Naive B cell (primary cell): ENCODE data around the gene OXTR. TPM values are rescaled to one million over a fixed set of nuclear protein-coding genes. Genes with fewer than 3 reads are reported as not detected.
A peak's percentile ranks its signal among the peaks of the same experiment; 100 is the strongest.

ENCODE experiments used
- ATAC-seq, 2 donors: fragments of 150-1000 bp; cut with Tn5 transposase; 2 replicates each; pipeline ENCODE4 v1.10.0; 2021; ENCODE audit warnings: low read depth in 2 of 2, mild to moderate bottlenecking in 2 of 2, moderate library complexity in 2 of 2
- DNase-seq: peaks from one replicate; pipeline ENCODE4 v3.0.0; 2022
- H3K27ac Mint-ChIP-seq, 6 donors: one replicate each; pipeline ENCODE4 v1.8.0; 2020 to 2022; ENCODE audit warnings: mild to moderate bottlenecking in 6 of 6, mixed read lengths in 6 of 6, moderate library complexity in 5 of 6, inconsistent platforms in 2 of 6
- H3K27me3 Mint-ChIP-seq, 3 donors: one replicate each; pipeline ENCODE4 v1.8.0; 2021 to 2022; ENCODE audit warnings: mixed read lengths in 3 of 3, mild to moderate bottlenecking in 1 of 3
- H3K36me3 Mint-ChIP-seq, 2 donors: one replicate each; pipeline ENCODE4 v1.8.0; 2020 to 2022; ENCODE audit warnings: mixed read lengths in 2 of 2, inconsistent platforms in 1 of 2, mild to moderate bottlenecking in 1 of 2
- H3K4me1 Mint-ChIP-seq, 3 donors: one replicate each; pipeline ENCODE4 v1.8.0; 2020 to 2022; ENCODE audit warnings: mixed read lengths in 3 of 3, inconsistent platforms in 1 of 3, mild to moderate bottlenecking in 1 of 3, moderate library complexity in 1 of 3
- H3K4me3 Mint-ChIP-seq, 8 donors: one replicate each; pipeline ENCODE4 v1.8.0; 2020 to 2022; ENCODE audit warnings: mild to moderate bottlenecking in 8 of 8, mixed read lengths in 8 of 8, moderate library complexity in 8 of 8, inconsistent platforms in 2 of 8
- H3K9me3 Mint-ChIP-seq, 7 donors: one replicate each; pipeline ENCODE4 v1.8.0; 2020 to 2022; ENCODE audit warnings: mixed read lengths in 7 of 7, mild to moderate bottlenecking in 5 of 7, inconsistent platforms in 2 of 7, moderate library complexity in 1 of 7
- polyA plus RNA-seq, 6 donors: library from polyadenylated mRNA; unstranded; fragments of 300-500 nt; fragmentation: Illumina TruSeq; gene quantifications; one replicate each; pipeline ENCODE4 v1.2.3, GENCODE V29; 2021; ENCODE audit warnings: low read depth in 6 of 6

The OXTR gene
- polyA plus RNA-seq: under 1 TPM in 3 of 6 donors, not detected in 3; 0.05 to 0.86 (median 0.18) TPM

- DNase-seq (peak; percentile 25), ATAC-seq (peak; percentile 72 to 79)
- H3K27ac Mint-ChIP-seq: peak within 1 kb of the TSS in 4 of 6 donors; percentile 48 to 94 (median 72)
- no peaks in the 10 kb centered on the region for H3K36me3 Mint-ChIP-seq
- peak within 1 kb of the TSS in 7 of 8 donors; percentile 52 to 87 (median 80) for H3K4me3 Mint-ChIP-seq
- no peaks in the 10 kb centered on the region for H3K9me3 Mint-ChIP-seq
- H3K27me3 Mint-ChIP-seq: peaks cover 32 to 43% (median 35%) of the 10 kb centered on the region in 3 donors
- H3K4me1 Mint-ChIP-seq: peaks cover 14 to 22% (median 15%) of the 10 kb centered on the region in 3 donors
Observed at GRCh38 chr3:8769088-8769822, at the start of gene OXTR. Gene OXTR, minus strand, starts transcription at chr3:8769613. Its CDS starts 1,426 bp downstream, at chr3:8768187.

- H3K27ac Mint-ChIP-seq: no peak overlapping the region
- DNase-seq (no peak), ATAC-seq (no peak)
- peak overlapping the region in 1 of 8 donors; percentile 16 for H3K4me3 Mint-ChIP-seq
- peaks cover 22 to 53% (median 37%) of the 10 kb centered on the region in 7 donors for H3K9me3 Mint-ChIP-seq
- H3K4me1 Mint-ChIP-seq: no peaks in the 10 kb centered on the region
- peaks cover 0 to 8% (median 0%) of the 10 kb centered on the region in 3 donors for H3K27me3 Mint-ChIP-seq
- peaks cover 18 to 20% of the 10 kb centered on the region in 2 donors for H3K36me3 Mint-ChIP-seq
Observed at GRCh38 chr3:8817486-8817885, 48.1 kb upstream of the OXTR start.

- DNase-seq (no peak), ATAC-seq (no peak)
- Mint-ChIP-seq H3K4me1 (no peaks in the 10 kb centered on the region), H3K9me3 (peaks cover 16 to 47% (median 31%) of the 10 kb centered on the region in 7 donors), H3K4me3 (no peak overlapping the region), H3K27ac (no peak overlapping the region), H3K36me3 (peaks cover 12 to 13% of the 10 kb centered on the region in 2 donors), H3K27me3 (peaks cover 0 to 2% (median 0%) of the 10 kb centered on the region in 3 donors)
Observed at GRCh38 chr3:8816106-8816505, 46.7 kb upstream of the OXTR start.

GRCh38 chr3:8813411-8813810 lies 44.0 kb upstream of the OXTR start:
- no peak overlapping the region for H3K27ac Mint-ChIP-seq
- H3K27me3 Mint-ChIP-seq: no peaks in the 10 kb centered on the region
- DNase-seq (no peak), ATAC-seq (no peak)
- H3K4me3 Mint-ChIP-seq: no peak overlapping the region
- H3K9me3 Mint-ChIP-seq: peaks cover 7 to 20% (median 9%) of the 10 kb centered on the region in 7 donors
- H3K36me3 Mint-ChIP-seq: no peaks in the 10 kb centered on the region
- no peaks in the 10 kb centered on the region for H3K4me1 Mint-ChIP-seq

GRCh38 chr3:8810561-8810960 lies 41.1 kb upstream of the OXTR start:
- ATAC-seq (no peak), DNase-seq (no peak)
- no peak overlapping the region for H3K27ac Mint-ChIP-seq
- H3K9me3 Mint-ChIP-seq: peaks cover 2 to 6% (median 4%) of the 10 kb centered on the region in 7 donors
- no peaks in the 10 kb centered on the region for H3K4me1 Mint-ChIP-seq
- no peak overlapping the region for H3K4me3 Mint-ChIP-seq
- H3K36me3 Mint-ChIP-seq: no peaks in the 10 kb centered on the region
- H3K27me3 Mint-ChIP-seq: peaks cover 0 to 4% (median 0%) of the 10 kb centered on the region in 3 donors

- Mint-ChIP-seq H3K27ac (no peak overlapping the region), H3K4me1 (no peaks in the 10 kb centered on the region), H3K36me3 (peaks cover 0 to 3% of the 10 kb centered on the region in 2 donors), H3K27me3 (peaks cover 0 to 4% (median 0%) of the 10 kb centered on the region in 3 donors), H3K4me3 (no peak overlapping the region), H3K9me3 (peaks cover 0 to 6% (median 2%) of the 10 kb centered on the region in 7 donors)
- ATAC-seq (no peak), DNase-seq (no peak)
Observed at GRCh38 chr3:8805774-8806173, 36.4 kb upstream of the OXTR start.

GRCh38 chr3:8802256-8802655 lies 32.8 kb upstream of the OXTR start:
- H3K4me1 Mint-ChIP-seq: no peaks in the 10 kb centered on the region
- ATAC-seq (no peak), DNase-seq (no peak)
- no peak overlapping the region for H3K4me3 Mint-ChIP-seq
- H3K36me3 Mint-ChIP-seq: peaks cover 5 to 8% of the 10 kb centered on the region in 2 donors
- peaks cover 8 to 19% (median 11%) of the 10 kb centered on the region in 7 donors for H3K9me3 Mint-ChIP-seq
- H3K27ac Mint-ChIP-seq: no peak overlapping the region
- H3K27me3 Mint-ChIP-seq: peaks cover 0 to 4% (median 0%) of the 10 kb centered on the region in 3 donors

- ATAC-seq (no peak), DNase-seq (no peak)
- H3K27me3 Mint-ChIP-seq: no peaks in the 10 kb centered on the region
- H3K36me3 Mint-ChIP-seq: peaks cover 5 to 8% of the 10 kb centered on the region in 2 donors
- peaks cover 8 to 19% (median 11%) of the 10 kb centered on the region in 7 donors for H3K9me3 Mint-ChIP-seq
- no peak overlapping the region for H3K27ac Mint-ChIP-seq
- no peaks in the 10 kb centered on the region for H3K4me1 Mint-ChIP-seq
- peak overlapping the region in 1 of 8 donors; percentile 54 for H3K4me3 Mint-ChIP-seq
Observed at GRCh38 chr3:8800016-8800415, 30.6 kb upstream of the OXTR start.

- Mint-ChIP-seq H3K4me1 (peaks cover 0 to 4% (median 0%) of the 10 kb centered on the region in 3 donors), H3K36me3 (peaks cover 5% of the 10 kb centered on the region in 2 donors), H3K9me3 (peaks cover 2 to 7% (median 4%) of the 10 kb centered on the region in 7 donors), H3K27ac (no peak overlapping the region), H3K4me3 (no peak overlapping the region), H3K27me3 (no peaks in the 10 kb centered on the region)
- no peak for ATAC-seq
- DNase-seq: no peak
Observed at GRCh38 chr3:8794247-8794646, 24.8 kb upstream of the OXTR start.

GRCh38 chr3:8793242-8793641 lies 23.8 kb upstream of the OXTR start:
- Mint-ChIP-seq H3K27ac (no peak overlapping the region), H3K4me3 (no peak overlapping the region), H3K9me3 (peaks cover 5 to 13% (median 8%) of the 10 kb centered on the region in 7 donors), H3K4me1 (peaks cover 0 to 4% (median 0%) of the 10 kb centered on the region in 3 donors), H3K36me3 (peaks cover 10 to 11% of the 10 kb centered on the region in 2 donors), H3K27me3 (no peaks in the 10 kb centered on the region)
- ATAC-seq: no peak
- DNase-seq: no peak

- Mint-ChIP-seq H3K4me1 (peaks cover 0 to 4% (median 0%) of the 10 kb centered on the region in 3 donors), H3K9me3 (peaks cover 5 to 17% (median 8%) of the 10 kb centered on the region in 7 donors), H3K27ac (no peak overlapping the region), H3K36me3 (peaks cover 10 to 11% of the 10 kb centered on the region in 2 donors), H3K4me3 (no peak overlapping the region), H3K27me3 (no peaks in the 10 kb centered on the region)
- ATAC-seq (no peak), DNase-seq (no peak)
Observed at GRCh38 chr3:8790529-8790928, 21.1 kb upstream of the OXTR start.

GRCh38 chr3:8784676-8785435 lies 15.4 kb upstream of the OXTR start:
- Mint-ChIP-seq H3K9me3 (peaks cover 4 to 17% (median 7%) of the 10 kb centered on the region in 7 donors), H3K4me3 (no peak overlapping the region), H3K36me3 (peaks cover 10 to 11% of the 10 kb centered on the region in 2 donors), H3K27ac (no peak overlapping the region), H3K4me1 (no peaks in the 10 kb centered on the region), H3K27me3 (no peaks in the 10 kb centered on the region)
- DNase-seq: no peak
- ATAC-seq: no peak

- Mint-ChIP-seq H3K4me1 (no peaks in the 10 kb centered on the region), H3K4me3 (no peak overlapping the region), H3K27ac (no peak overlapping the region), H3K27me3 (peaks cover 4 to 26% (median 17%) of the 10 kb centered on the region in 3 donors), H3K36me3 (no peaks in the 10 kb centered on the region), H3K9me3 (peaks cover 0 to 1% (median 0%) of the 10 kb centered on the region in 7 donors)
- DNase-seq (no peak), ATAC-seq (no peak)
Observed at GRCh38 chr3:8780279-8780678, 10.9 kb upstream of the OXTR start.
